Activated naive CD8-positive, alpha-beta T cell treated with anti-CD3 and anti-CD28 coated beads, Interleukin-2, amount 10 ng/mL, durations not matched to agents 7 days and 5 days (primary cell): Measurements from ENCODE around the gene ADGRG3. TPM values are rescaled to one million over a fixed set of nuclear protein-coding genes. Genes with fewer than 3 reads are reported as not detected.
A peak's percentile ranks its signal among the peaks of the same experiment; 100 is the strongest.

Source experiments
- ATAC-seq: fragments of 150-1000 bp; cut with Tn5 transposase; one replicate; pipeline ENCODE4 v1.10.0; 2021; ENCODE audit warnings: low read depth, moderate library complexity
- POLR2A ChIA-PET: fragments of 350-600 bp; sonication (Branson Sonifier 250); formaldehyde crosslinking; loops from one replicate; lab custom pipeline; 2021; ENCODE audit warnings: antibody characterized with exemption; lab: Charles Lee
- DNase-seq: peaks from one replicate; pipeline ENCODE4 v3.0.0; 2021
- H3K27ac Mint-ChIP-seq: one replicate; pipeline ENCODE4 v1.8.0; 2022; ENCODE audit warnings: mild to moderate bottlenecking, mixed read lengths
- H3K27me3 Mint-ChIP-seq: one replicate; pipeline ENCODE4 v1.8.0; 2022; ENCODE audit warnings: mild to moderate bottlenecking, moderate library complexity, mixed read lengths
- H3K36me3 Mint-ChIP-seq: one replicate; pipeline ENCODE4 v1.8.0; 2021; ENCODE audit warnings: mild to moderate bottlenecking, mixed read lengths
- H3K4me1 Mint-ChIP-seq: one replicate; pipeline ENCODE4 v1.8.0; 2021; ENCODE audit warnings: mixed read lengths
- H3K4me3 Mint-ChIP-seq: one replicate; pipeline ENCODE4 v1.8.0; 2022; ENCODE audit warnings: mild to moderate bottlenecking, moderate library complexity, mixed read lengths
- H3K9me3 Mint-ChIP-seq: one replicate; pipeline ENCODE4 v1.8.0; 2021; ENCODE audit warnings: mixed read lengths
- total RNA-seq, 2 experiments: library from RNA; stranded (reverse); gene quantifications; one replicate each; pipeline ENCODE4 v1.2.3, GENCODE V29; 2021

The ADGRG3 gene
- total RNA-seq, 2 experiments from 2014 or later: not detected

DNA sequence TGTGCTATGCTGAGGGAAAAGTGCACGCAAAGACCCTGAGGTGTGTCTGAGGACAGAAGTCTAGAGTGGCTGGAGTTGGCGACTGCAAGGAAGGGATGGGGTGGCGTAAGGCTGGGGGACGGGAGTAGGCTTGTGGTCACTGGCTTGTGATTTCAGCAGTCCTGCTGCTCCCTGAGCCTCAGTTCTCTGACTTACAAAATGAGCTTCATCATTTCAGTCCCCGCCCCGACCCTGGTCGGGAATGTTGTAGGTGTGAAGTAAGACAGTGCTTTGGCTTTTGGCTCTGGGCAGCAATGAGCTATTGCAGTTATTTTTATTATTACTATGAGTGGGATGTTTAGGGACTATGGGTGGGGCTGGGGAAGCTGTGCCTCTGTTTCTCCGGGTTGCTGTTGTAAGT, 31.1 kb upstream of the ADGRG3 start:
- Mint-ChIP-seq H3K4me3 (no peak overlapping the region), H3K9me3 (no peaks in the 10 kb centered on the region), H3K27ac (no peak overlapping the region), H3K4me1 (peaks cover 5% of the 10 kb centered on the region), H3K27me3 (peaks cover 33% of the 10 kb centered on the region), H3K36me3 (no peaks in the 10 kb centered on the region)
- DNase-seq (no peak), ATAC-seq (no peak)
- POLR2A ChIA-PET: interaction anchor here (1.4 to 2.8 kb wide), 2 partner anchors 11 to 44 kb away, joined by 4 to 9 read pairs; no protein-coding TSS in a partner anchor

DNA sequence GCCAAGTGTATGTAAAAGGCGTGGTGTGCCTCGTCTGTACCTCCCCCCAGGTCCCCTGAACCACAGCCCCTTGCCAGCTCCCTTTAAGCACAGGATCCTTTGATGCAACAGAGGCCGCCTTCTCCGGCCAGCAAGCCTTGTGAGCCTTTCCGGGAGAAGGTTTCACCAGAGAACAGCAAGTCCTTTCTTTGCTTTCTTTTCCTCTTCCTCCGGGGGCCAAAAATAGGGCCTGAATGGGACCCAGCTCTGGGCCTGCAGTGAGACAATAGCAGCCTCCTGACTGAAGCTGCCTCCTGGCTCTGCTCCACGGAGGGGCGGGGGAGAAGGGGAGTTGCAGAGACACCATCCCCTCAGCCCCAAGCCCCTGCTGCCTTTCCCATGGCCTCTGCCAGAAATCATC, 30.7 kb upstream of the ADGRG3 start:
- Mint-ChIP-seq H3K4me1 (peaks cover 5% of the 10 kb centered on the region), H3K9me3 (no peaks in the 10 kb centered on the region), H3K27ac (no peak overlapping the region), H3K4me3 (no peak overlapping the region), H3K36me3 (no peaks in the 10 kb centered on the region), H3K27me3 (peaks cover 33% of the 10 kb centered on the region)
- POLR2A ChIA-PET: interaction anchor here (1.4 to 2.8 kb wide), 3 partner anchors 10 to 45 kb away, joined by 4 to 9 read pairs (median 5); no protein-coding TSS in a partner anchor
- ATAC-seq (no peak), DNase-seq (no peak)

DNA sequence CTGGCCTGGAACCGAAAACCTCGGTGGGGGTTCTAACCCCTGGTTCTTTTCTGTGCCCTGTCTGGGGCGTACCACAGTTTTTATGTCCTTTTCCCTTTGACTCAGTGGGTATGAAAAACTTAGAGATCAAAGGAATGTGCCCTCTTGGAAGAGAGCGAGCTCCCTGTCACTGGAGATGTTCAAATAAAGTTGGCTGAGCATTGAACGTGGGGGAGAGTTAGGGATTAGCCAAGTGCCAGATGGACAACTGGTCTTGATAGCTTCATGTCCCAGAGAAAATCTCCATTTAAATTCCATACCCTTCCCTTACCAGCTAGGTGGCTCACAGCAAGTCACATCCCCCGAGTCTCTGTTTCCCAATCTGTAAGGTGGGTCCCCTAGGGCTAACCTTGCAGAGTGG, 30.1 kb upstream of the ADGRG3 start:
- ATAC-seq: no peak

DNA sequence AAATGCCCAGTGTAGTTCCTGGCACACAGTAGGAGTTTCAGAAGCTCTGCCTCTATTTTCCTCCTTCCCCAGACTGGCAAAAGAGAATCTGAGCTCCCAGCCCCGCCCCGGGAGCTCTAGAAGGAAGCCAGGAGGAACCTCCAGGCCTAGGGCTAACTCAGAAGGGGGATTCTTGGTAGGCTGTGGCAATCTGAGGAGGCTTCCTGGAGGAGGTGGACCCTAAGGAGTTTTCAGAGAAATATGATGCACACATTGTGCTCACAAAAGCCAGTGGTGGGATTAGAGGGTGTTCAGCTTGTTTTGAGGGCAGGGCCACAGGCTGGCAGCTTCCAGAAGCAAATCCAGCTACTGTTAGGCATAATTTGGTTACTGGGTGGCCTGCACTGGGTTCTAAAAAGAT, 29.7 kb upstream of the ADGRG3 start:
- Mint-ChIP-seq H3K27ac (no peak overlapping the region), H3K36me3 (no peaks in the 10 kb centered on the region), H3K27me3 (peaks cover 33% of the 10 kb centered on the region), H3K9me3 (no peaks in the 10 kb centered on the region), H3K4me3 (no peak overlapping the region), H3K4me1 (peaks cover 5% of the 10 kb centered on the region)
- ATAC-seq (no peak), DNase-seq (no peak)
- POLR2A ChIA-PET: interaction anchor here (0.6 to 2.8 kb wide), 4 partner anchors 9 to 46 kb away, joined by 3 to 9 read pairs (median 4); no protein-coding TSS in a partner anchor

More for the DNA sequence above, 30.1 kb upstream of the ADGRG3 start:
- POLR2A ChIA-PET: interaction anchor here (1.4 to 2.8 kb wide), 3 partner anchors 10 to 45 kb away, joined by 4 to 9 read pairs (median 5); no protein-coding TSS in a partner anchor
- Mint-ChIP-seq H3K27ac (no peak overlapping the region), H3K9me3 (no peaks in the 10 kb centered on the region), H3K4me1 (peaks cover 5% of the 10 kb centered on the region), H3K27me3 (peaks cover 33% of the 10 kb centered on the region), H3K36me3 (no peaks in the 10 kb centered on the region), H3K4me3 (no peak overlapping the region)
- DNase-seq: no peak

DNA sequence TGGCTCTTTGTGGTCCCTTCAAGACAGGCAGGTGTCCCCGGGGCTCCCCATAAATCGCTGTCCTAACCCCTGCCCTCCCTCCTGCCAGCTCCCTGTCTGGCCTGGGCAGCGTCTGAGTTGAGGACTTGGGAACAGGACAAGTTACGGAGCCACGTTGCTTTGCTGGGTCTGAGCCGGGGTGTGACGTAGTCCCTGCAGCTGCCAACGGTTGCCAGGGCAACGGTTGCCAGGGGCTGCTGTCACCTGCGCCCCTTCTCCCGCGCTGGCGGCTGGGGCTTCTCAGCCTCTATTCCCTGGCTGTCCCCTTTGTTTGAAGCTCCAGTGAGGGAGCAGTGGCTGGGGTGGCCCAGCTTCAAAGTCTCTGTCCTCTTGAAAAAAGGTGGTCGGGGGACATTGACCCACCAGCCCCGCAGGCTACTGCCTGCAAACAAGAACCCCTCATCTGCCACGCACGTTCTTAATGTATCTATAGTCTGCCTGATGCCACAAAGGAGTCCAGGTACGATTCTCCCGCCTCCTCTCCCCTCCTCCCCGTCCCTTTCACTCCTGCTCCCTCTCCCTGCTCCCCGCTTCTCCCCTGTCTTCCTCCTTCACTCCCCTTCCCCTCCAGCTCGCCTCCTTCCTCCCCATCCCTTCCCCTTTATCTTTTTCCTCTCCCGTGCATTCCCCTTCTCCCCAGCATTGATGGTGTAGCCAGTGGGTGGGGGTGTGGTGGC, 28.8 kb upstream of the ADGRG3 start:
- POLR2A ChIA-PET: interaction anchor here (1.7 to 2.8 kb wide), 2 partner anchors 9 to 30 kb away, joined by 6 to 9 read pairs; no protein-coding TSS in a partner anchor
- H3K4me3 Mint-ChIP-seq: no peak overlapping the region
- peaks cover 33% of the 10 kb centered on the region for H3K27me3 Mint-ChIP-seq
- H3K4me1 Mint-ChIP-seq: peaks cover 5% of the 10 kb centered on the region
- DNase-seq (no peak), ATAC-seq (peak; percentile 19)
- H3K27ac Mint-ChIP-seq: no peak overlapping the region
- H3K36me3 Mint-ChIP-seq: no peaks in the 10 kb centered on the region
- no peaks in the 10 kb centered on the region for H3K9me3 Mint-ChIP-seq

DNA sequence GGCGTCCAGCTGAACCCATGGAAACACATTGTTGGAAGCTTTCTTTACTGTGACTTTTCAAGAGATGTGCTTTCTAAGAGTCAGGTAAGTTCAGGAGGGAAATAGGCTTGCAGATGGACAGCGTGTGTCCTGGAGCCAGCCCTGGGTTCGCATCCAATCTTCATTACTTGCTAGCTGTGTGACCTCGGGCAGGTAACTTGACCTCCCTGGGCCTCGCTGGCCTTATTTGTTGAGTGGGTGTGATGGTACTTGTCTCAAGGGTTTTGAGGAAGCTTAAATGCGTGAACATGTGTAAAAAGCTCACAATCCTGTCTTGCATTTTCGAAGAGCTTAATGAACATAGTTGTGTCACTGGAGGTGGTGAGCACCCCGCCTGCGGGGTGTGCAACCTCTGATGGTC, 27.9 kb upstream of the ADGRG3 start:
- no peaks in the 10 kb centered on the region for H3K36me3 Mint-ChIP-seq
- H3K9me3 Mint-ChIP-seq: no peaks in the 10 kb centered on the region
- POLR2A ChIA-PET: interaction anchor here (1.7 kb wide), 1 partner anchor 31 kb away, joined by 6 read pairs; no protein-coding TSS in a partner anchor
- no peak overlapping the region for H3K4me3 Mint-ChIP-seq
- H3K4me1 Mint-ChIP-seq: peaks cover 5% of the 10 kb centered on the region
- ATAC-seq (no peak), DNase-seq (no peak)
- H3K27ac Mint-ChIP-seq: peak overlapping the region; percentile 6
- H3K27me3 Mint-ChIP-seq: peaks cover 33% of the 10 kb centered on the region

DNA sequence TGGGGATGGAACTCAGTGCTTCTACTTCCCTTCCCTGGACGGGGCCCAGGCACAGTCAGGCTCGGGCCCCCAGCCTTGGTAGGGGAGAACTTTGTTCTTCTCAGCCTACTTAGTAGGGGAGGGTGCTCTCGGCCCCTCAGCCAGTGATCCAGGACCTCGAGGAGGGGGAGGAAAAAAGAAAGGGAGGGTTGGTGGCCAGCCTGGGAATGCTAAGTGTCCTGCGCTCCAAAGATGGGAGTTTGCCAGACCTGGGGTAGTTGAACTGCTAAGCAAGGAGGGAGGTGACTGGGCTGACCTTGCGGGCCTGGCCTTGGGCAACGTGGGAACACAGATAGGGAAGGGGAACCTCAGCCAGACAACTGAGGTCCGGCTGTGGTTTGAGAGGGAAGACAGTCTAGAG, 27.5 kb upstream of the ADGRG3 start:
- ATAC-seq (no peak), DNase-seq (no peak)
- POLR2A ChIA-PET: interaction anchor here (0.7 to 1.7 kb wide), 2 partner anchors 31 to 48 kb away, joined by 3 to 6 read pairs; no protein-coding TSS in a partner anchor
- H3K27me3 Mint-ChIP-seq: peaks cover 33% of the 10 kb centered on the region
- H3K4me3 Mint-ChIP-seq: no peak overlapping the region
- H3K36me3 Mint-ChIP-seq: no peaks in the 10 kb centered on the region
- H3K27ac Mint-ChIP-seq: peak overlapping the region; percentile 6
- H3K4me1 Mint-ChIP-seq: peaks cover 5% of the 10 kb centered on the region
- no peaks in the 10 kb centered on the region for H3K9me3 Mint-ChIP-seq

DNA sequence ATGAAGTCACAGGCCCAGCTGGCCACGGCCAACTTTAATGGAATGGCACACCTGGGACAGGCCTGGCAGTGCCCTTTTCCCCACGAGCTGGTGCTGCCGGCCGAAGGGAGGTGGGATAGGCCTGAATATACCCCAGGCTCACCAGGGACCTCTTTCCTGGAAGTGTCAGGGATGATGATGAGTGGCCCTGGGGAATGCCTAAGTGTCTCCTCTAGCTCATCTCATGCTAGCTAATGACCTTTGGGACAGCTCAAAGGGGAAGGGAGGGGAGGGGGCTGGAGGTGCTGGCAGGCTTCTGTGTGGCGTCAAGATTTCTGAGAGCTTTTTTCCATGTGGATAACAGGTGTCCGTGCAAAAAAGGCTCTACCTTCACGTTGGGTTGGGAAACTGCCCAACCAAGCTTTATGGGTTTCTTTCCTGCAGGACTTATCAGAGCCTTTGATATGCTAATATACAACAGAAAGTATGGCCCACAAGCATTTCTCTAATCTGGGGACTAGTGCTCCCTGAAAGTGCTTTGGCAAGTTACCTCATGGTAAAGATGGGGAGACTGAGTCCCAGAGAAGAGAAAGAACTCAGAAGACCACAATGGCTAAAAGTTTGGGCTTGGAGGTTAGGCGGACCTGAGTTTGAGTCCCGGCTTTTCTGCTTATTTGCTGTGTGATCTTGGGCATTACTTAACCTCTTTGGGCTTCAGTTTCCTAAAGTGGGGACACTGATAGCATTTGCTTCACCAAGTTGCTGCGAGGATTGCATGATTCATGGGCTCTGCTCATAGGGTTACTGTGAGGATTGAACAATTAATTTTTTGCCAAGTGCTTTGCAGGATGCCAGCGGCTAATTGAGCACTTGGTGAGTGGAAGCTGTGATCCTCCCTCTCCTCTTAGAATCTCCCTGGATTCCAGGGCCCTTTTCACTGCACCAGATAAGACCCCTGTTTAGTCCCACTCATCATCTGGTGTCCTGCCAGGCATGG, 25.7 kb upstream of the ADGRG3 start:
- Mint-ChIP-seq H3K36me3 (no peaks in the 10 kb centered on the region), H3K4me1 (peaks cover 11% of the 10 kb centered on the region), H3K27me3 (peaks cover 27% of the 10 kb centered on the region), H3K27ac (no peak overlapping the region), H3K4me3 (no peak overlapping the region), H3K9me3 (no peaks in the 10 kb centered on the region)
- ATAC-seq: no peak
- POLR2A ChIA-PET: no interaction called here
- DNase-seq: no peak

DNA sequence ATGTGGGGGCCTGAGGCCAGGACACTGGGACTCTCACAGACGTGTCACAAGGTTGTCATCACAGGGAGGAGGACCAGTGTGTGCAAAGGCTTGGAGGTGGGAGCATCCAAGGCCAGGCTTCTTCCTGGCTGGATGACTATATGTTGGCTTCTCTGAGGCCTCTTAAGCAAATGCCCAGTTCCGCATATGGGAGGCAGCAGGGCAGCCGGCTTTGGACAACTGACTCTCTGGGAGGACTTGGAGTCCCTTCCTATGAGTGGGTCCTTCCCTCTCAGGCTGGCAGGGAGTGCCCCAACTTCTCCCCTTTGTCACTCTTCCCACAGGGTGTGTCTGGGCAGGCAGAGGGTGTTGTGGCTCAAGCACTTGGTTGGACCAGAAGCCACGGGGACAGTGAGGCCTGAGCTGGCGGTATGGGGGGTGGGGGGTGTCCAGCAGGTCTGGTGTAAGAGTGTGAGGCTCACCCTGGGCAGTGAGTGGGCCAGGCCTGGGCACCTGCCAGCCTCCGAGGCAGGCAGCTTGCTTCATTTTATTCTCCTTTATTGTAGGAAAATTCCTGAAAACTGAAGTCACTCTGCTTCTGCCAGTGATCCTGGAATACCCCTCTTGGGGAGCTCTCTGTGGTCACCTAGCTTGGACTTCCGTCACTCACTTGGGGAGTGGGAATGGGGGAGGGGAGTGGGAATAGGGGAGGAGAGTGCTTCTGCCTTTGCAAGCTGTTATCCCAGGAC, 24.8 kb upstream of the ADGRG3 start:
- POLR2A ChIA-PET: no interaction called here
- Mint-ChIP-seq H3K4me3 (no peak overlapping the region), H3K27ac (peak overlapping the region; percentile 43), H3K36me3 (no peaks in the 10 kb centered on the region), H3K4me1 (peaks cover 20% of the 10 kb centered on the region), H3K9me3 (no peaks in the 10 kb centered on the region), H3K27me3 (peaks cover 22% of the 10 kb centered on the region)
- ATAC-seq (no peak), DNase-seq (no peak)

DNA sequence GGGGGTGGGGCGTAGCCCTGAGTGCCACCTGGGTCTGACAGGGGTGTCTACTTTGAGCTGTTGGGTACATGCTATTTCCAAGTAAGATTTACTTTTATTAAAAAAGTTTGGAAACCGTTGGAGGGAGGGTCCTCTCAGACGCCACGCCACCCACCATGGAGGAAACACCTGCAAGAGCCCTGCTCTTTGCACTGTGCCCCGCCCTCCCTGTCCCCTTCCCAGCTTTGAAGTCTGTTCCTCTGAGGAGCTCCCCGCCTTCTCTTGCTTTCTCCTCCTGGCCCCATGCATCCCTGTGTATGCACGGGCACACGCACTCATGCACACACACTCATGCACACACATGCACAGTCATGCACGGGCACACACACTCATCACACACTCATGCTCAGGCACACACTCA, 24.2 kb upstream of the ADGRG3 start:
- POLR2A ChIA-PET: no interaction called here
- Mint-ChIP-seq H3K27me3 (peaks cover 17% of the 10 kb centered on the region), H3K27ac (no peak overlapping the region), H3K4me3 (no peak overlapping the region), H3K9me3 (no peaks in the 10 kb centered on the region), H3K4me1 (peaks cover 26% of the 10 kb centered on the region), H3K36me3 (no peaks in the 10 kb centered on the region)
- ATAC-seq: no peak
- no peak for DNase-seq

DNA sequence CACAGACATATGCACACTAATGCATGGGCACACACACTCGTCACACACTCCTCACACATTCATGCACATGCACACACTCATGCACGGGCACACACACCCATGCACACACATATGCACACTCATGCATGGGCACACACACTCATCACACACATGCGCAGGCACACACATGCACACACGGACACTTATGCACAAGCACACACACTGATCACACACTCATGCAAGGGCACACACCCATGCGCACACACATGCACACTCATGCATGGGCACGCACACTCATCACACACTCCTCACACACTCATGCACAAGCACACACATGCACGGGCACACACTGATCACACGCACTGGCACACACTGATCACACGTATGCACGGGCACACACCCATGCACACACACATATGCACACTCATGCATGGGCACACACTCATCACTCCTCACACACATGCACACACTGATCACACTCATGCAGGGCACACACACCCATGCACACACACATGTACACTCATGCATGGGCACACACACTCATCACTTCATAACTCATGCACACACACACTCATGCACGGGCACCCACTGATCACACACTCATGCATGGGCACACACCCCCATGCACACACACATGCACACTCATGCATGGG, 23.6 kb upstream of the ADGRG3 start:
- DNase-seq (no peak), ATAC-seq (no peak)
- no peaks in the 10 kb centered on the region for H3K36me3 Mint-ChIP-seq
- peaks cover 13% of the 10 kb centered on the region for H3K27me3 Mint-ChIP-seq
- H3K9me3 Mint-ChIP-seq: no peaks in the 10 kb centered on the region
- POLR2A ChIA-PET: no interaction called here
- H3K4me1 Mint-ChIP-seq: peaks cover 29% of the 10 kb centered on the region
- no peak overlapping the region for H3K27ac Mint-ChIP-seq
- no peak overlapping the region for H3K4me3 Mint-ChIP-seq

DNA sequence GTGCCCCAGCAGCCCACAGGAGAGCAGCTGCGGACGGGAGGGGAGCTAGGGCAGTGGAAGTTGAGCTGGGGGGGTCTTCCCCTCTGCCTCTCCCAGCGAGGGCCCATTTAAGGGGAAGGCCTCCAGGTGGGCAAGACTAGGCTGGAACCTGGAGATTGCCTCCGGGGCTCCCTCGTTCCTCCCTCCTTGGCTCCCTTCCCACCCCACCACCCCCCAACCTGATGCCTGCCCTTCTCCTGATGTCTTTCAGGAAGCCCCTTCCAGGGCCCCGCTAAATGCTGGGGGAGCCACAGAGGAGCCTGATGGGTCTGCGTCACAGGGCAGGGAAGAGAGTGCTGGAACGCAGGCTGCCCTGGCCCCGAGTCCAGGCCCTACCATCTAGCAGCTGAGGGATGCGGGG, 22.9 kb upstream of the ADGRG3 start:
- Mint-ChIP-seq H3K27me3 (peaks cover 7% of the 10 kb centered on the region), H3K9me3 (no peaks in the 10 kb centered on the region), H3K36me3 (no peaks in the 10 kb centered on the region), H3K27ac (no peak overlapping the region), H3K4me1 (peaks cover 28% of the 10 kb centered on the region), H3K4me3 (no peak overlapping the region)
- POLR2A ChIA-PET: interaction anchor here (1.0 to 5.5 kb wide), 2 partner anchors 43 to 53 kb away, joined by 3 to 48 read pairs; no protein-coding TSS in a partner anchor
- DNase-seq: no peak
- no peak for ATAC-seq
